AML-193 (cell line): ENCODE results near the gene RGPD3.
"Not testable (repeated sequence)": the region's sequence is repeated elsewhere in the genome, so short reads cannot be mapped to it uniquely, and the experiment has no call there.

Experiments used
- DNase-seq, 2 experiments: peaks; one replicate each; lab custom pipeline; 2025; lab: John Stamatoyannopoulos, UW

Gene RGPD3

DNA sequence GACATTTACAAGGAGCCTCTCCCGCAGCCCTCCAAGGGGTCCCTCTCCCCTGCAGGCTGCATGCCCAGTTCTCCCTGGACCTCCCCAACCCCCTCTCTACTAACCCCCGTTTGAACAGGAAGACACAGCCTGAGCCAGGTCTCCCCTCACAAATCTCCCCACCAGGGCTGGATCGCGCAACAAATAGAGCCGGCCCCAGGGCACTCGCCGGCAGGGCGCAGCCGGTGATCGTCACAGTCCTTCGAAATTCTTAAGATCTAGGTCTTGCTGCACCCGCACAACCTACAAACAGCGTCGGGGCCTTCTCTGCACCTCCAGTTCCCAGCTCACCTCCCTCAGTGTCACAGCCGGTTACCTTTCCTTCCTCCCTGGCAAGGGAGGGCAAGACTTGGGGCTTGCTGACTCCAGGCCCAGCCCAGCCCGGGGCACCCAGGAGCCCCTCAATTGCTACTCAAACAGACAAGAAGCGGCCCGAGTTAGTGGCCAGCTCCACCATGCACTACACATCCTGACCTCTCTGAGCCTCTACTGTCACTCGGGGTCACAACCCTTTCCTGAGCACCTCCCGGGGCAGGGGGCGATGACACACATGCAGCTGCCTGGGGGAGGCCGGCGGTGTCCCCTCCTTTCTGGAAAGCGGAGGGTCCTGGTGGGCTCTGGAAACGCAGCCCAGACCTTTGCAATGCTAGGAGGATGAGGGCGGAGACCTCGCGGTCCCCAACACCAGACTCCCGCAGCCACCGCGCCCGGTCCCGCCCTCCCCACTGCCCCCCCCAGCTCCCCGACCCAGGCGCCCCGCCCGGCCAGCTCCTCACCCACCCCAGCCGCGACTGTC, 18.6 kb upstream of the RGPD3 start, which contains the start of gene CD8B2:
CD8B2 (plus strand) TSS at position 814 of the 835 bp plus-strand sequence. CDS start 63 bp downstream, outside the sequence.
- not testable (repeated sequence) for DNase-seq

DNA sequence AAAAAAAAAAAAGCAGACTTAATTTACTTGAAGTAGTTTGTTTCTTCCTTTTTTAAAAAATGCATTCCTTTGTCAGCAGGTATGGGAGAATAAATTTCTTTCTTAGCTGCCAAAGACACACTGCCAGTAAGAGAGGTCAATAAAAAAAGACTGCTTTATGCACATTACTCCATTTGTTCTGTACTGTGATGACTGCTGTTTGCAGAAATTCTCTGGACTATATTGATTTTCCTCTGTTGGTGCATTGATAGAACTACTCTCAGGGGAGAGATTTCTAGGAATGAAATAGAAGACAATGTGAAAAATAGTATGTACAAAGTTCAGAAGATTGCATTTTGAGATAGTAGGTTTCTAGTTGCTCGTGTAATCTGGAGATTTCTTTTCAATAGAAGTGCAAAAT, 11.3 kb upstream of the RGPD3 start:
- not testable (repeated sequence) for DNase-seq

DNA sequence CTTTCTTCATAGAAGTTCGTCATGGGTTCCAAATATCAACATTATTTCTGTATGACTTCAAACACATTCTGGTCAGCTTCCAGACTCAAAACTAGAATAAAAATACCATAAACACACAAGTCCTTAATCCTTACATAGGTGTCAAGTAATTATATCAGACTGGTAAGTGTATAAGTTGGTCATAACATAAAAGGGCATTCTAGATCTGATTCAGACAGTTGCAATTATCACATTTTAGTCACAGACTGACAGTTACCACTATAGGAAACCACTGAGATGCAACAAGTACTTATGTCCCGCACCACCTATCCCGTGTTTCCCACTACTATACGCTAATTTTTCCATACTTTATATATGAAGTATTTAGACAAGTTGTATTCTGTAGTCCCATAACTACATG, 9.4 kb upstream of the RGPD3 start:
- not testable (repeated sequence) for DNase-seq

DNA sequence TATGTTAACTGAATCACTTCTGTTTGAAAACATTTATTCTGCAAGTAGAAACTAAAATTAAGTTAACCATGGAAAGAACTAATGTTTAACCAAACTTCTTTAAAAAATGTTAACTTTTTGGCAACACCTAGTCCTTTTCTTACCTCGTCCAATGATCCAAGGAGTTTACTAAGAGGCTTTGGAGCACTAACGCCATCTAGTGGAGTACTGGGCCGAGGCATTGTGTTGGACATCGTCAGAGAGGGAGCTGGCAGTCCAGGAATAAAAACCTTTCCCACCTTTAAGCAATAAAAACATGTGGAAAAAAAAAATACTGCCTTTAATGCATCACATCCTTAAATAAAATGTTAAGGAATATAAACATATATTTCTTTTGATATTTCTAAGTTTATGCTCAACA, 2.4 kb upstream of the RGPD3 start:
- not testable (repeated sequence) for DNase-seq

DNA sequence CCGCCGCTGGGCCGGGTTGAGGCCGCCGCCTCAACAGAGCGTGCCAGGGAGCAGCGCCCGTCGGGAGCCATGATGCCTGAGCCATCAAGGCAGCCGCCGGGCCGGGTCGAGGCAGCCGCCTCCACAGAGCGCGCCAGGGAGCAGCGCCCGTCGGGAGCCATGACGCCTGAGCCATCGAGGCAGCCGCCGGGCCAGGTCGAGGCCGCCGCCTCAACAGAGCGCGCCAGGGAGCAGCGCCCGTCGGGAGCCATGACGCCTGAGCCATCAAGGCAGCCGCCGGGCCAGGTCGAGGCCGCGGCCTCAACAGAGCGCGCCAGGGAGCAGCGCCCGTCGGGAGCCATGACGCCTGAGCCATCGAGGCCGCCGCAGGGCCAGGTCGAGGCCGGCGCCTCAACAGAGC, 697 bp downstream of the RGPD3 start:
- DNase-seq = not testable (repeated sequence)

DNA sequence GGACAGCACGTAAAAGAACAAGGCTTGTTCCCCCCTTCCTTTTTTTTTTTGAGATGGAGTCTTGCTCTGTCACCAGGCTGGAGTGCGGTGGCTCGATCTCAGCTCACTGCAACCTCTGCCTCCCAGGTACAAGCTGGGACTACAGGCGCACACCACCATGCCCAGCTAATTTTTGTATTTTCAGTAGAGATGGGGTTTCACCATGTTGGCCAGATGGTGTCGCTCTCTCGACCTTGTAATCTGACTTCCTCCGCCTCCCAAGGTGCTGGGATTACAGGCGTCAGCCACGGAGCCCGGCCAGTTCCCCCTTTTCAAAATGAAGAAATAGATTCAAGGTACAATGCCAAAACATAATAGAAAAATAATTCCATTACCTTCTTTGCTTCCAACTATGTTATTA, 6.3 kb downstream of the RGPD3 start:
- peak in 1 of 2 experiments; percentile 10 for DNase-seq

DNA sequence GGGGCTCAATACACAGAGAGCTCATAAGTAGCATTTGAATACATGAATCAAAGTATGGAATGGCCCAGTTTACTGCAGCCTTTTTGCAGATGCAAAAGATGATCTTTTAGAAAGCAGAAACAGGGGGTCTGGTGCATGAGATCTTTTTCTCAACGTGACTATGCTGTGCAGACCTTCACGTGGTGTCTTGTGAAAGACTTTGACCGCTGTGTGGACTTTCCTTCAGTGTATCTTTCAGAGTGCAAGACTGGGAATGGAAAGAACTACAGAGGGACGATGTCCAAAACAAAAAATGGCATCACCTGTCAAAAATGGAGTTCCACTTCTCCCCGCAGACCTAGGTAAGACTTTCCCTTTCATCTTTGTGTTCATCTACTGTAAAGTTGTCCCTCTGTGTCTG, 77.5 kb downstream of the RGPD3 start:
- DNase-seq = not testable (repeated sequence)

DNA sequence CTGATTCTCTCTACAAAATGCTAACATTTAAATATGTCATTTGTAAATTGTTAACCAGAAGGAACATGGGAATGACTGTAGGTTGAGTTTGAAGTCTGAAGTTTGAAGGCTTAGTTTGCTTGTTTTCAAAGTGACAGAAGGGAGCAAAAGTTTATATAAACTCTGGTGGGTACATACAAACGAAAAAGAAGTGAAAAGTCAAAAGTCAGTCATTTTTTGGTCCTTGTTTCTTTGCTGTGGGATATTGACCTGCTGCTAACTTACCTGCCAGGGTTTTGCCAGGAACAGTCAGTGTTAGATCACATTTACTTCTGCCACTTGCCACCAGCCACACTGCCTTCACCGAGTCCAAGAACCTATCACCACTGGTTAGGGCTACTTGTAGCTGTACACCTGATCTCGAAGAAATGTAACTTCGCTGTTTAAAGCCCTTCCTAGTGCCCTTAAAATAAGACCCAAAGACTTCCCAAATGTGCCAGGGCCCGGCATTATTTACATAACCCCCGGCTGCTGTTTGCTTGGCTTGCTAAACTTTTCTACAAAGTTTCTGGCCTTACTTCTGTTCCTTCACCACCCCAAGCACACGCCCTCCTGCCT, 79.3 kb downstream of the RGPD3 start:
- not testable (repeated sequence) for DNase-seq

DNA sequence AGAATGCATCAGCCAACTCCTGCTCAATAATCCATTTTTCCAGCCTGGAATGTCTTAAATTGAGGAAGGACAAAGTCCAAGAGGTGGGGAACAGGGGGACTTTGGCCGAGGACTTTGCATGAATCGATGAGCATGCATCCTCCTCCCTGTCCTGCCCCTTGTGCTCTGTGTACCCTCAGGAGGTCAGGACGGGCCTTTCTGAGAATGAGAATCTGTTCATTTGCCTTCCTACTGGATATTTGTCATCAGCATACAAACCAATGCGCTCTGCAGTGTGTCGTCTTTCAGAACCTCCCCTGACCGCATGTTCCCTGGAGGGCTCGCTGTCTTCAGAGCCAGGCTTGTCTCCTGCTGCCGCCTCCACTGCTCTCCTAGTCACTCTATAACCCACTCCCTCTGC, 83.7 kb downstream of the RGPD3 start:
- not testable (repeated sequence) for DNase-seq

DNA sequence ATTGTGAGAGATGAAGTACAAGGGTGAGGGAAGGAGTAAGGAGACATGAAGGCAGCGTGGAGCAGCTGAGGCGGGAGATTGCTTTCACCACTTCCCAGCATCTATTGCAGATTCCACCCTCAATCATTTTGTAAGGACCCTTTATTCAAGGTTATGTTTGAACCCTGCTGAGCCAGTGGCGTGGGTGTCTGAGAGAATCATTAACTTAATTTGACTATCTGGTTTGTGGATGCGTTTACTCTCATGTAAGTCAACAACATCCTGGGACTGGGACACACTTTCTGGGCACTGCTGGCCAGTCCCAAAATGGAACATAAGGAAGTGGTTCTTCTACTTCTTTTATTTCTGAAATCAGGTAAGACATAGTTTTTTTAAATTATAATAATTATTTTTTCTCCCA, 86.3 kb downstream of the RGPD3 start:
- not testable (repeated sequence) for DNase-seq

DNA sequence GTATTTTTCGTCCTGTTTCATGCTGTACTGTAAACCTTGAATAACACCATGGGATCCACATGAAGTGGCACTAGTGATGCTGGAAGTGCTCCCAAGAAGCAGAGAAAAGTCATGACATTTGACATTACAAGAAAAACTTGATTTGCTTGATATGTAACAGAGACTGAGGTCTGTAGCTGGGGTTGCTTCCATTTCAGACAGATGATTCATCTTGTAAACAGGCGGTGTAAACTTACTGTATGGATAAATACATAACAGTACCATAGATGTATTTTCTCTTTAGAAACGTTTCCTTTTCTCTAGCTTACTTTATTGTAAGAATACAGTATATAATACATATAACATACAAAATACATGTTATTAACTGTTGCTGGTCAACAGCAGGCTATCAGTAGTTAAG, 88.6 kb downstream of the RGPD3 start:
- not testable (repeated sequence) for DNase-seq

DNA sequence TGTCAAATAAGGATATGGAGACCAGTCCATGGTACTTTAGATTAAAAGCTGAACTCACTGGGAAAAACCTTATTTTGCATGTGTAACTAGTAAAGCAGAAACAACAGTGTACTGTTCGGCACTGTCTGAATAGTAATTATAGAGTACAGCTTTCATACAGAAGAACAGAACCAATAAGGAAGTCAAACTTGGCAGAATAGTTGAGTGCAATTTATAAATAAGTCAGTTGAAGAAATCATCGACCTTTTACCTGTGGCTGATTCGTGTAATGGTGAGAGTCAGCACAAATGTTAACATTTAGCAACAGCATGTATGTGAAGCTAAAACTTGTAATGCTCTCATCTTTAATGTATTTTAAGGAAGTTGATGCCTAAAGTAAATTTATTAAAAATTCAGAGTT, 99.0 kb downstream of the RGPD3 start:
- not testable (repeated sequence) for DNase-seq

DNA sequence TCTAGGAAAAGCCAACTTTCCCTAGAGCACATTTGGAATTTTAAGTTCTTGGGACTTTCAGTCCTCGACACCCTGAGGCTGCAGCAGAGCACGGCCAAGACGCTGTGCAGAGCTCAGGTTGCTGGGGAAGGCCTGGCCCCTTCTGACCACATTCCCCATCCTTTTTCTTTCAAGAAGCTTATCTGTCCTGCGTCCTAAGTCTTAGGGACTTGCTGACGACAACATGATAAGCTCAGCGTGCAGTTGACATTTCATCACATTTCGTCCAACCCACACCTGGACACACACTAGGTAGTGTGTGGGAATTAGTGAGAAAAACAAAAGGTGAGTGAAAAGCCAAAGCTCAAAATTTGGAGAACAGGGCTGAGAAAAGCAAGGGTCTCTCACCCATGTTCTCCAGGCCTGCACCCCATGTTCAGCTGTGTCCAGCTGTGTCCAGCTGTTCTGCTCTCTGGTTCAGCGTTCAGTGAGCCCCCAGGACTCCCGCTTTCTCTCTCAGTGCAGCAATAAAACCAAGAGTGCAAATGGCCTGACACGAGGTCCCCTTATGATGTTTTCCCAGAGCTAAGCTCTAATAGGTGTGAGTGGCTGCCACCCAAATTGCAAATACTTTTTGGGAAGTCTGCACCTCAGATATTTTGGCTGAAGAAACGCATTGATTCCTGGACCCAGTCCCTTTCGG, 101.9 kb downstream of the RGPD3 start:
- no peak for DNase-seq

DNA sequence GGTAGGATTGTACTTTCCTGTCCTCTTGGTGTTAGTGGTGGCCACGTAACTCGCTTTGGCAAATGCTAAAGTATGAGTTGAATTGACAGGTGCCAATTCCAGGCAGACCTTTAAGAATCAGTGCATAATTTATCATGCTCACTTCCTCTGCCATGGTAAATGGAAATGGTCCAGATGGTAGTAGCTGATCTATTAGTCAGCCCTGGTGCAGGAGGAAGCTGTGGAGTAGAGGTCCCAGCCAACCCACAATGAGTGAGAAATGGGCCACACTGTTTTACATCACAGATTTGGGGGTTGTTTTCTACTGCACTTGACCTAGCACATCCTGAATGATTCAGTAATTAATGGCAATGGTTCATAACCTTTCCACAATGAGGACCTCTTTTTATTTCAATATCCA, 104.4 kb downstream of the RGPD3 start:
- no peak for DNase-seq

DNA sequence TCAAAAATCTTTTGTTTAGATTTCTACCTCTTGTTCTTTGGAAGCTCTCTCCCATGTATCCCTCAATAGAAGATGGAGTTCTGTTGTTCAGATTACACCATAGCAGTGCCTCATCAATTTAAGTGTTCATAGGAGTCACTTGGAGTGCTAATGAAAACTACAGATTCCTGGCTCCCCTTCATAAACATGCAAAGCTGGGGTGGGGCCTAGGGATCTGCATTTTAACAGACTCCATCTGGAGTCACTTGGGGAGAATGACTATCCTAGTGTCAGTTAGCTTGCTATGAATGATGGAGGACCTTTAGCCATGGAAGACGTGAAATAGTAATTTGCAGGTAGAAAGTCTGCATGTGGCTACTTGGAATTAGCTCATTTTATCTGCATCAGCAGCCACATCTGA, 105.4 kb downstream of the RGPD3 start:
- no peak for DNase-seq

DNA sequence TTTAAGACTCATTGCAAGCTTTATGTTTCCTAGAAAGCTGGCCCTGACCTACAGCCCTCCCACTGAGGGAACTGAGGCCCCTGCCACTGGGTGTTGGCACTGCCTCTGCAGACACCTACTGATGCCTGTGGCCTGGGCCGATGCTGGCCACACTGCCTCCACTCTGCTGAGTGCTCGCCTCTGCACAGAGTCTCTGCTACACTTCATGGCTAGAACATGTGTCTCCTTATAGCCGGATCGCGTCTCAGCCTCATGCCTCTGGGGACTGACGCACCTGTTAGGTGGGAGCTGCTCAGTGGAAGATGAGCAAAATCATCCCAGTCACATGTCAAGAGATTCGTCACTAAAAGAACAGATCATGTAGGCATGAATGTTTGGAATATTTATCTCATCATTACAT, 108.7 kb downstream of the RGPD3 start:
- DNase-seq = no peak

DNA sequence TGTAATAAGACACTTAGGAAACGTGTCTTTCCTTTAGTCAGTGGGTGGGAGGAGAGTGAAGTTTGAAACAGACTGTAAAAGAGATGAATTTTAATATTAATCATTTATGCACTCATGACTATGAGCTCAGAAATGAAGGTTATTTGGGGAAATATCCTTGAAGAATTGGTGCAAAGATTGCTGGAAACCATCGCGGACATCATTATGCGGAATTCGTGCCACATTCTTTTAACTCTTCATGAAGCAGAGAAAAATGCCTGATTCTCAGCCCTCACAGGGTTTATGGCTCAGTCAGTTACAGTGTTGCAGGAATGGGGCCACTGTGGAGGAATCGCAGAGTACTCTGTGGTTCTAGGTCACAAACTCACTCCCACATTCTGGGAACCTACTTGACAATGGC, 109.7 kb downstream of the RGPD3 start:
- no peak for DNase-seq

DNA sequence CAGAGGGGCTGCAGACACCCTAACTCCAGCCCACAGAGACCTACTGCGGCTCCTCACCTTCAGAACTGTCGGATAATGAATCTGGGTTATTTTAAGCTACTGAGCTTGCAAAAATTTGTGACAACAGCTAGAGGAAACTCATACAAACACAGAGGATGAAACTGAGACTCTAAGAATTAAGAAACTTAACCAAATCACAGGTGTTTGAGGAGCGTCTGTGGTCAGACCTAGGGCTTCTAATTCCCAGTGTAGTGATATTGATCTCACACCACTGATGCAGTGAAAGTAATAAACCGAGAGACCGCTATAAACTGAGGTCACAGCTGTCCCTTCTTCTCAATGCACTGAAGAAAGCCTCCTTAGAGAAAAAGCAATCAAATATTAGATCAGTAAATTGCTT, 110.1 kb downstream of the RGPD3 start:
- DNase-seq = no peak

DNA sequence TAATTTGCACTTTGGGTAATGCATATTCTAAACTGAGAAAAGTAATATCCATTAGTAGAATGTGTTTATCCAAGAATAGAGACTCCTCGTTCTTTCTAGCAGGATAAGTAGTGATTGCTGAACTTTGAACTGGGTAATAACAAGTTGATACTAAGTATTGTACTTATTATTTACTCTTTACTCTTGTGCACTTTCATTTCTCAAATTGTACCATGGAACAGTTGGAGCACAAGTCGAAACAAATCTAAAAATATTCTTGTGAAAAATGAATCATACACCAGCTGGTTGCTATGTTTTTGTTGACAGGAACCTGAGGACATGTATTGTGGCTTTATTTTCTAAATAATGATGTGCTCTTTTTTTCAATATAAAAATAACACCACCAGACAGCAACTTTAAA, 111.9 kb downstream of the RGPD3 start:
- DNase-seq = no peak

DNA sequence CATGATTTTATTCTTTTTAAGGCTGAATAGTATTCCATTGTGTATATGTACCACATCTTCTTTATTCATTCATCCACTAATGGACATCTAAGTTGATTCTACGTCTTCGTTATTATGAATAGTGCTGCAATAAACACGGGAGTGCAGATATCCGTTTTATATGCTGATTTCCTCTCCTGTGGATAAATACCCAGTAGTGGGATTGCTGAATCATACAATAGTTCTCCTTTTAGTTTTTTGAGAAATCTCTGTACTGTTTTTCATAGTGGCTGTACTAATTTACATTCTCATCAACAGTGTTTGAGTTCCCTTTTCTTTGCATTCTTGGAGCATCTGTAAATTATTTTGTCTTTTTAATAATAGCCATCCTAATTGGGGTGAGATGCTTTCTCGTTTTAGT, 114.5 kb downstream of the RGPD3 start:
- DNase-seq = no peak

DNA sequence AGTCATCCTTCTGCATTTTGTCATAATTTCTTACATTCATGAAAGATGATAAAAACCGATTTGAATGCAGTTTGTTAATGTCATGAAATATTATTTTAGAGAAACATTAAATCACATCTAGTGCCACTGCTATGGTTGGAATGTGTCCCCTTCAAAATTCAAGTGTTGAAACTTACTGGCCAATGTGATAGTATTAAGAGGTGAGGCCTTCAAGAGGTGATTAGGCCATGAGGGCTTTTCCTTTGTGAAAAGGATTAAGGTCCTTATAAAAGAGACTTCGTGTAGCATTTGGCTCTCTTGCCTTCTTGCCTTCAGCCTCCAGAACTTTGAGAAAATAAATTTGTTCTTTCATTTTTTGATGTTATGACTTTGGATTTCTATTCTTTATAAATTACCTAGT, 117.2 kb downstream of the RGPD3 start:
- DNase-seq = no peak

DNA sequence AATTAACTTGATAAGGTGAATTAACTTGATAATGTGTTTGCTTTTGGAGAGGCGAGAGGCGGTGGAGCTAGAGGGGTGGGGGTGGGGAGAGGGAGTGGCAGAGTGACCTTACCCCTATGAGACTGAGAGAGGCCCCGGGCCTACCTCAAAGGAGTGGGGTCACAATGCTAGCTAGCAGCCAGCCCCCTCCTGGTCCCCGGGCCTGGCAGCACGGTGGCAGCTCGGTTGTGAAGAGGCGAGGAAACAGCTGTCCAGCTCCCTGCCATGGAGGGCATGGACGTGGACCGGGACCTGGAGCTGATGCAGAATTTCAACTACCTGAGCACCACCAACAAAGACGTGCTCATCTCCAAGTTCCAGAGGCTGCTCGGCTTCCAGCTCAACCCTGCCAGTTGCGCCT, 123.9 kb downstream of the RGPD3 start:
- no peak for DNase-seq

DNA sequence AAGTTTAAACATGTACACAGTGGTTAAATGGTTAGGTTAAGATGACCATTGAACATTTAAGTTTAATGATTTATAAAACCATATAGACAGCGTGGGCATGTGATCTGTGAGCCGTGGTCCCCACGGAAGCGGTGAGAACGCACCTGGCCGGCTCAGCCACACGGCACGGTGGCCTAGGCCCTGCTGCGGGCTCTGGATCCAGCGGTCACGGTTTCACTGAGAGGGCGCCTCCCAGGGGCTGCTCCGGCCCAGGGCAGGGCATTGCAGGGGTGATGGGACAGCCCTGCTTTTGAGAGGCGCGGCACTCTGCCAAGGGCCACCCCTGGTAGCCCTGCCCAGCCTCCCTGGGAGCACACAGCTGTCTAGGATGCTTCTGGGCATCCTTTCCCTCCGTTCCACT, 124.9 kb downstream of the RGPD3 start:
- DNase-seq = no peak
